Smooth muscle cell (in vitro differentiated cells): ENCODE measurements around the gene CTNNA2. TPM values are rescaled to one million over a fixed set of nuclear protein-coding genes. Genes with fewer than 3 reads are reported as not detected.

ENCODE experiments used
- DNase-seq: peaks from one replicate; lab custom pipeline; 2025; ENCODE audit not compliant: unreplicated experiment; lab: John Stamatoyannopoulos, UW
- H2AFZ ChIP-seq: fragments of 200-600 bp; sonication (generic); 2 replicates; pipeline ENCODE4 v1.6.0; 2016; ENCODE audit warnings: antibody characterized with exemption, low read depth, mild to moderate bottlenecking
- H3F3A ChIP-seq: fragments of 200-600 bp; sonication (generic); 2 replicates; pipeline ENCODE4 v1.6.0; 2017; ENCODE audit warnings: antibody characterized with exemption, low read depth
- H3K27ac ChIP-seq: fragments of 200-600 bp; sonication (generic); 2 replicates; pipeline ENCODE4 v1.5.1; 2016; ENCODE audit warnings: low read depth, mild to moderate bottlenecking
- H3K27me3 ChIP-seq: fragments of 200-600 bp; sonication (generic); 2 replicates; pipeline ENCODE4 v1.6.1; 2016; ENCODE audit warnings: low read depth, mild to moderate bottlenecking
- H3K36me3 ChIP-seq: fragments of 200-600 bp; sonication (generic); 2 replicates; pipeline ENCODE4 v1.5.1; 2016; ENCODE audit warnings: low read depth
- H3K4me1 ChIP-seq: fragments of 200-600 bp; sonication (generic); 2 replicates; pipeline ENCODE4 v1.5.1; 2016; ENCODE audit warnings: low read depth
- H3K4me2 ChIP-seq: fragments of 200-600 bp; sonication (generic); 2 replicates; pipeline ENCODE4 v1.6.0; 2016; ENCODE audit warnings: mild to moderate bottlenecking
- H3K4me3 ChIP-seq: fragments of 200-600 bp; sonication (generic); 2 replicates; pipeline ENCODE4 v1.5.1; 2016; ENCODE audit warnings: mild to moderate bottlenecking
- H3K79me2 ChIP-seq: fragments of 200-600 bp; sonication (generic); 2 replicates; pipeline ENCODE4 v1.6.0; 2016; ENCODE audit warnings: low read depth, mild to moderate bottlenecking
- H3K9ac ChIP-seq: fragments of 200-600 bp; sonication (generic); 2 replicates; pipeline ENCODE4 v1.6.0; 2016; ENCODE audit warnings: low read depth
- H3K9me3 ChIP-seq: fragments of 200-600 bp; sonication (generic); replicated peaks from 2 replicates; pipeline ENCODE4 v1.5.1; 2016; ENCODE audit warnings: low read depth
- H4K20me1 ChIP-seq: fragments of 200-600 bp; sonication (generic); 2 replicates; pipeline ENCODE4 v1.6.0; 2016; ENCODE audit warnings: low read depth
- WGBS: methylation state at CpG from one replicate; pipeline ENCODE4 v1.1.7; 2016; ENCODE audit warnings: low lambda C conversion rate; 5-methylcytosine and 5-hydroxymethylcytosine counted together
- polyA plus RNA-seq: library from polyadenylated mRNA; unstranded; fragments of >200 nt; fragmentation: Nextera tagmentation; extraction: Ambion mirVana; gene quantifications from 2 replicates; pipeline ENCODE4 v1.2.1, GENCODE V29; 2016
- total RNA-seq: library from RNA; depleted of rRNA; stranded (reverse); fragments of >200 nt; gene quantifications from 2 replicates; pipeline ENCODE4 v1.2.3, GENCODE V29; 2014
- TF ChIP-seq, protein P1 (sequence below): fragments of 200-600 bp; sonication (generic); IDR thresholded peaks from 2 replicates; pipeline ENCODE4 v1.5.1; 2017; ENCODE audit warnings: borderline replicate concordance, mild to moderate bottlenecking, antibody characterized with exemption; ENCODE audit not compliant: insufficient read depth, poor library complexity, severe bottlenecking

CTNNA2 gene
- total and polyA plus RNA-seq, 2 experiments from 2014 or later: not detected

DNA sequence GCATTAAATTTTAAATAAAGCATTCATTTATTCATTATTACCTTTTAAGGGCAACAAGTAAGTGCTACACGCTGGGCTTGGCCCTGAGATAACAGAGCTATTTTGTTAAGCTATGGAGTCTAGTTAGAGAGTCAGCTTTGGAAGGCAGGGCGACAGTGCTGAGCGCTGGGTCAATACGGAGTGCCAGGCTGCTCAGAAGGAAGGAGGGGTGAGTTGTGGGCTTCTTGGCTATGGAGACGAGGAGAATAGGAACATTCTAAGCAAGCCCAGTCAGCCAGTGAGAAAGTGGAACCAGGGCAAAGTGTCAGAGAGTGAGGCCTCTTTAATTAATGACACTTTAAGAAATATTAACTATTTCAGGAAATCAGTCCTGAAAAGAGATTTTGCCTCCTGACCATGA, 503.3 kb downstream of the CTNNA2 start:
- no peaks in the 10 kb centered on the region for H4K20me1 ChIP-seq
- no peak overlapping the region for H3K27ac ChIP-seq
- H3F3A ChIP-seq: no peaks in the 10 kb centered on the region
- no peaks in the 10 kb centered on the region for H3K79me2 ChIP-seq
- no peaks in the 10 kb centered on the region for H3K27me3 ChIP-seq
- TF ChIP-seq, protein P1, sequence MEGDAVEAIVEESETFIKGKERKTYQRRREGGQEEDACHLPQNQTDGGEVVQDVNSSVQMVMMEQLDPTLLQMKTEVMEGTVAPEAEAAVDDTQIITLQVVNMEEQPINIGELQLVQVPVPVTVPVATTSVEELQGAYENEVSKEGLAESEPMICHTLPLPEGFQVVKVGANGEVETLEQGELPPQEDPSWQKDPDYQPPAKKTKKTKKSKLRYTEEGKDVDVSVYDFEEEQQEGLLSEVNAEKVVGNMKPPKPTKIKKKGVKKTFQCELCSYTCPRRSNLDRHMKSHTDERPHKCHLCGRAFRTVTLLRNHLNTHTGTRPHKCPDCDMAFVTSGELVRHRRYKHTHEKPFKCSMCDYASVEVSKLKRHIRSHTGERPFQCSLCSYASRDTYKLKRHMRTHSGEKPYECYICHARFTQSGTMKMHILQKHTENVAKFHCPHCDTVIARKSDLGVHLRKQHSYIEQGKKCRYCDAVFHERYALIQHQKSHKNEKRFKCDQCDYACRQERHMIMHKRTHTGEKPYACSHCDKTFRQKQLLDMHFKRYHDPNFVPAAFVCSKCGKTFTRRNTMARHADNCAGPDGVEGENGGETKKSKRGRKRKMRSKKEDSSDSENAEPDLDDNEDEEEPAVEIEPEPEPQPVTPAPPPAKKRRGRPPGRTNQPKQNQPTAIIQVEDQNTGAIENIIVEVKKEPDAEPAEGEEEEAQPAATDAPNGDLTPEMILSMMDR: no peak
- H3K9ac ChIP-seq: no peak overlapping the region
- H3K4me2 ChIP-seq: no peak overlapping the region
- DNase-seq: no peak
- no peaks in the 10 kb centered on the region for H3K9me3 ChIP-seq
- 84% methylated on average over 5 of the region's 5 CpGs for WGBS
- H3K4me3 ChIP-seq: no peak overlapping the region
- peaks cover 9% of the 10 kb centered on the region for H3K4me1 ChIP-seq
- no peak overlapping the region for H2AFZ ChIP-seq
- no peaks in the 10 kb centered on the region for H3K36me3 ChIP-seq

GRCh38 chr2:80019571-80020460, 507.0 kb downstream of the CTNNA2 start:
- H4K20me1 ChIP-seq: no peaks in the 10 kb centered on the region
- WGBS: 89% methylated on average over 6 of the region's 6 CpGs
- no peaks in the 10 kb centered on the region for H3K9me3 ChIP-seq
- no peak overlapping the region for H3K9ac ChIP-seq
- no peaks in the 10 kb centered on the region for H3F3A ChIP-seq
- H3K4me2 ChIP-seq: no peak overlapping the region
- H3K27me3 ChIP-seq: no peaks in the 10 kb centered on the region
- H3K79me2 ChIP-seq: no peaks in the 10 kb centered on the region
- no peak for DNase-seq
- no peak overlapping the region for H2AFZ ChIP-seq
- no peak overlapping the region for H3K4me3 ChIP-seq
- H3K27ac ChIP-seq: no peak overlapping the region
- peaks cover 9% of the 10 kb centered on the region for H3K4me1 ChIP-seq
- TF ChIP-seq, protein P1: no peak
- no peaks in the 10 kb centered on the region for H3K36me3 ChIP-seq

GRCh38 chr2:80022018-80022417, 509.2 kb downstream of the CTNNA2 start:
- Histone ChIP-seq H3K4me3 (no peak overlapping the region), H3K4me1 (peaks cover 9% of the 10 kb centered on the region), H3K4me2 (no peak overlapping the region), H3K9me3 (no peaks in the 10 kb centered on the region), H2AFZ (no peak overlapping the region), H3K36me3 (no peaks in the 10 kb centered on the region), H3K27ac (no peak overlapping the region), H3F3A (no peaks in the 10 kb centered on the region), H3K9ac (no peak overlapping the region), H4K20me1 (no peaks in the 10 kb centered on the region), H3K27me3 (no peaks in the 10 kb centered on the region), H3K79me2 (no peaks in the 10 kb centered on the region)
- TF ChIP-seq, protein P1: no peak
- DNase-seq: no peak
- WGBS: 92% methylated on average over 2 of the region's 2 CpGs
